GM19468 (cell line): Measurements from ENCODE around the gene ABCF3.

ENCODE experiments used
- ATAC-seq: cut with Tn5 transposase; IDR thresholded peaks from one replicate; pipeline ENCODE4 v1.9.1; 2021; ENCODE audit warnings: mild to moderate bottlenecking, moderate library complexity, moderate number of reproducible peaks; ENCODE audit not compliant: unreplicated experiment; ENCODE audit errors: extremely low read depth

The ABCF3 gene

DNA sequence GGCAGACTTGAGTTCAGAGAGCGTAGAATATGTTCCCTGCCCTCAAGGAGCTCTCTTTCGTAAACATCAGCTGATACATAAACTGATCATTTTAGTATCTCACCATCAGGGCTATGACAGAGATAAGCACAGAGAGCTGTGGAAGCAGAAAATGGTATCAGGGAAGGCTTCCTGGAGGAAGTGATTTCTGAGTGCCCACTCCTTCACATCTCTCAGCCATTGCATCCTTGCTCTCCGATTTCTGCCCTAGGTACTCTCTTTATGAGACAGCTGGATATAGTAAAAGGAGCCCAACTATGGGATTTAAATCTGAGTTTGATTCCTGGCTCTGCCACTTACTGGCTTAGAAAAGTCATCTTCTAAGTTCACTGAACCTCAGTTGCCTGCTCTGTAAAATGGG, 20.5 kb upstream of the ABCF3 start:
- no peak for ATAC-seq

DNA sequence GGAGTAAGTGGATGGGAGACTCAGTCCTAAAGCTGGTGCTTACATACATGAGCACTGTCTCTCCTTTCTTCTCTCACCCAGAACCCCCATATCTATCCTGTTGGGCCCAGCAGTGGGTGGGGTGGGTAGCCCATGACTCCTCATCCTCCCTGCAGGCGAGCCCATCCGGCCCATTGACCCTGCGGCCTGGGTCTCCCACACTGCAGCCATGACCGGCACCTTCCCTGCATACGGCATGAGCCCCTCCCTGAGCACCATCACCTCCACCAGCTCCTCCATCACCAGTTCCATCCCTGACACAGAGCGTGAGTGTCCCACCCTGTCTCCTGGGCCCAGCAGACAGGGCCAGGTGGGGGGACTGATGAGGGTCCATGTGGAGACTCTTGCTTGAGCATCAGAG, 19.3 kb upstream of the ABCF3 start:
- ATAC-seq = no peak

DNA sequence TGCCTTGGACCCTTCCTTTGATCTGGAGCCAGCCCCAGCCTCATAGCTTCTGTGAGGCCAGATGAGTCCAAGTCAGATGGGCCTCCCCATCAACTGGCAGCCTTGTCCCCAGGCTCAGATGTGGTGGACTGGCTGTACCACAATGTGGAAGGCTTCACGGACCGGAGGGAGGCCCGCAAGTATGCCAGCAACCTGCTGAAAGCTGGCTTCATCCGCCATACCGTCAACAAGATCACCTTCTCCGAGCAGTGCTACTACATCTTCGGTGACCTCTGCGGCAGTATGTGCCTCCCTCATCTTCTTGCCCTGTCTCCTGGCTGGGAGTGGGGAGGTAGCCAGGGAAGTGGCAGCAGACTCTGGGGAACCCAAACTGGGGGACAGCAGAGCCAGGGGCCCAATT, 18.2 kb upstream of the ABCF3 start:
- no peak for ATAC-seq

DNA sequence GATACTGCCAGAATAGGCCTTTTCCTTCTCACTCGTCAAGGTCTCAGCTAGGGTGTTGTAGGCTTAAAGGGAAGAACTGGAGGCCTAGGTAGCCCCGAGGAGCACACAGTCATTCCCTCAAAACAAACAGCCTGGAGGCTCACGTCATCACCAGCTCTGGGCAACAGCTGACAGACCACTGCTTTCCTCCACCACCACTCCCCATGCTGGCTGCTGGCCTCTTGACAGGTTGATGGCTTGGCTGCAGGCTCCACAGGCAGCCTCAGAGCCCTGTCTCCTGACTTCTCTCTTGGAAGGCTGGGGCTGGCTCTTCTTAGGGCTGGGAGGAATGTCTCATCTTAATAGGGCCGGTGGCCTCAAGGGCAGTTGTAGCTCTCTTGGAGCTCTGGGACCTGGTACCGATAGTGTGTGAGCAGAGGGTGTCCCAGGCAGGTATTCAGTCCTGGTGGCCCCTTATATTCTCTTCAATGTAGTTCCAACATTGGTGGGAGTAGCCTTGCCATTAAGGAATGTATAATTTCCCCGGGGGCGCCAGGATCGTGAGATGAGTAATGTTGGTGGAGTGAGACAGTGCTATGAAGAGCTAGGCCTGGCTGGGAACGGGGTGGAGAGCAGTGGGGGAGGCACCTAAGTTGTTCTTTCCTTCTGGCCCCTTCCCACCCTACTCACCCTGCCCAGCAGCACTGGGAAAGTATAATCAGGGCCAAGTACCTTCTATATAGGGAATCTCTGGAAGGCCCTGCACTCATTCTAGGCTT, 17.5 kb upstream of the ABCF3 start:
- no peak for ATAC-seq

DNA sequence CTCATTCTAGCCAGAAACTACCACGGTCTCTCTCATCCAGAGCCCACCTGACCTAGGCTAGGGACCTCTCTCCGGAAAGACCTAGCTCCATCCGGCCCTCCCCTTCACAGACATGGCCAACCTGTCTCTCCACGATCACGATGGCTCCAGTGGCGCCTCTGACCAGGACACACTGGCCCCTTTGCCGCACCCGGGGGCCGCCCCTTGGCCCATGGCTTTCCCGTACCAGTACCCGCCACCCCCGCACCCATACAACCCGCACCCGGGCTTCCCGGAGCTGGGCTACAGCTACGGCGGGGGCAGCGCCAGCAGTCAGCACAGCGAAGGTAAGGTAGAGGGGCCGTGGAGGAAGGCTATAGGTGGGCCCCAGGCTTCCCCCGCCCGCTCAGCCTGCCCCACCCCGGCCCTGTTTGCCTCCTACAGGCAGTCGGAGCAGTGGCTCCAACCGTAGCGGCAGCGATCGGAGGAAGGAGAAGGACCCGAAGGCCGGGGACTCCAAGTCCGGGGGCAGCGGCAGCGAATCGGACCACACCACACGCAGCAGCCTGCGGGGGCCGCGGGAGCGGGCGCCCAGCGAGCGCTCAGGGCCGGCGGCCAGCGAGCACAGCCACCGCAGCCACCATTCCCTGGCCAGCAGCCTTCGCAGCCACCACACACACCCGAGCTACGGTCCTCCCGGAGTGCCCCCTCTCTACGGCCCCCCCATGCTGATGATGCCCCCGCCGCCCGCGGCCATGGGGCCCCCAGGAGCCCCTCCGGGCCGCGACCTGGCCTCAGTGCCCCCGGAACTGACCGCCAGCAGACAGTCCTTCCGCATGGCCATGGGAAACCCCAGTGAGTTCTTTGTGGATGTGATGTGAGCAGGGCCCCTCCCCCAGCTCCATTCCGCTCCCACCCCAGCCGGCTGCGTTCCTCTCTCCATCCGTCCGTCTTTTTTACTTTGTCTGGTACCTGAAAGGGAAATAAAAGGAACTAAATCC, 15.8 kb upstream of the ABCF3 start:
- ATAC-seq = no peak

- ATAC-seq = no peak
Observed at GRCh38 chr3:184171562-184171961, 14.4 kb upstream of the ABCF3 start.

- ATAC-seq = no peak
Observed at GRCh38 chr3:184172681-184173373, 13.2 kb upstream of the ABCF3 start.

DNA sequence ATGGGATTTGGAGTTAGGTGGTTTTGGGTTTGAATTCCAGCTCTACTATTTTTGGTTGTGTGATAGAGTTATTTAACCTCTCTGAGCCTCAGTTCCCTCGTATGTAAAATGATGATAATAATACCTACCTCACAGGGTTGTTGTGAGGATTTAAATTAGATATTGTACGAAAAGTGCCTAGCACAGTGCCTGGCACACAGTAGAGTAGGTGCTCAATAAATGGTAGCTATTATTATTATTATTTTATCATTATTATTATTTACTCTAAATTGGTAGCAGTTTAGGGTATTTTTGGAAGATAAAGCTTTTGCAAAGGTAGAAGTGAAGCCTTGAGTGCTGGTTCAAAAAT, 12.7 kb upstream of the ABCF3 start:
- ATAC-seq = no peak

DNA sequence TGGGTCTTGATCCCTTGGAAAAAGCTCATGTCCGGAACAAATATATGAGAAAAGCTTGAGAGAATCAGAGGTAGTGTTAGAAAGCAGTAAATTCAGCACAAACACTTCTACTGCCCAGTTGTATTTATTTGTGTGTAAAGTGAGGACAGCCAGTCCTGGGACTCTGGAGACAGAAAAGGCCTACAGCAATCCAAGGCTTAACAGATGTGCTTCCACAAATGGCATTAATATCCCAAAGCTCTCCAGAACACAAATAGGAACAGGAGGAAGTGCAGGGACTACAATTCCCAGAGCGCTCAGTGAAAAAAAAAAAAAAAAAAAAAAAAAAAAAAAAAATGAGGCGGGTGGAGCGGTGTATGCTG, 11.7 kb upstream of the ABCF3 start:
- no peak for ATAC-seq

DNA sequence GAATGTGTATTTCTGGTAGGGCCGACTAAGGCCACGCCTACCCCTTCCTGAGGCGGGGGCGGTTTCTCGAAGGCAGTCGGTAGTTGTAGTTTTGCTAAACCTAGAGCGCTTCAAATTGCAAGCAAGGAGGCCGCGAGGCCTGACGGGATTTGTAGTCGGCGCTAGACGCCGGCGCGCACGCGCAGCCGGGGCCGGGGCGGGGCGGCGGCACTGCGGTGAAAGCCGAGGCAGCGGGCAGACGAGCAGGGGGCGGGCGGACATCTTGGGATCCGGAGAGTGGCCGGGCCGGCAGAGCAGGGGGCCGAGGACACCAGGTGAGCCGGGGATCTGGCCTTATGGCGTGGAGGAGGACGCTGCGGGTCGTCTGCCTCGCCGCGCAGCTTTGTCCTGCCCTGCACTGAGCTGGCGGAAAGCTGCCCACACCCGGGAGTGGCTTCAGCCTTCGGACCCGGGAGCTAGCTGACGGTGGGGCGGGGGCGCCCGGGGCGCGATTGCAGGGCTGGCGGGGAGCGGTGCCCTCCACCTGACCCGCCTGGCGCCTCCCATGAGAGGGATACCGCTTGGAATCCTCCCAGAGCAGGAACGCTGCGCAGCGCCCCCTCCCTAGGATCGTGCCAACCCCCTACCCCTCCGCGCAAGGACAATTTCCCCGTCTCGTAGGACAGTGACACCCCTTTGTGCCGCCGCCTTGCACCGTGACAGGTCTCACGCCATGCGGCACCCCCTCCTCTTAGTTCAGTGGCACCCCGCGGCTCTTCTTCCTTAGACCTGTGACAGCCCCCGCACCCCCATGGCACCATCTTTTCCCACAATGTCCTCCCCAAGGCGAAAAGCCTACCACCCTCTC, 11.1 kb upstream of the ABCF3 start, which contains the start of gene AP2M1:
AP2M1 (plus strand) TSS at position 210 of the 847 bp plus-strand sequence. CDS start 2,139 bp downstream, outside the sequence.
- peak; percentile 94 for ATAC-seq

DNA sequence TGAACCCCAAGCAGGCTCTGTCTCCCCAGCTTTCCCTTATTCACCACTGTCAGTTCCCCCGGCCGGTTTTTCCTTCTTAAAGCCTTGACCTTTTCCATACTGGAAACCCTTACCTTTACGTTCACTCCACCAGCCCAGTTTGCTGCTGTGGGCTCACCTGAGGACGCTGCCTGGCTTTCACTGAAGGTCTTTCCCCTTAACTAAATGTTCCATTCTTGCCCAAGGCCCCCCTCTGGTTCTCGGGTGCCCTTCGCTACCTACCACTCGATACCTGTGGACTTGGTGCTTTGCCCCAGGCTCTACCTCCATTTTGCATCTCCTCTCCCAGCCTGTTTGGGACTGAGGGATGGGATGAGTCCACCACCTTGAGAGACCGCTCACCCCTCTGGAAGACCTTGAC, 10.5 kb upstream of the ABCF3 start:
- no peak for ATAC-seq

DNA sequence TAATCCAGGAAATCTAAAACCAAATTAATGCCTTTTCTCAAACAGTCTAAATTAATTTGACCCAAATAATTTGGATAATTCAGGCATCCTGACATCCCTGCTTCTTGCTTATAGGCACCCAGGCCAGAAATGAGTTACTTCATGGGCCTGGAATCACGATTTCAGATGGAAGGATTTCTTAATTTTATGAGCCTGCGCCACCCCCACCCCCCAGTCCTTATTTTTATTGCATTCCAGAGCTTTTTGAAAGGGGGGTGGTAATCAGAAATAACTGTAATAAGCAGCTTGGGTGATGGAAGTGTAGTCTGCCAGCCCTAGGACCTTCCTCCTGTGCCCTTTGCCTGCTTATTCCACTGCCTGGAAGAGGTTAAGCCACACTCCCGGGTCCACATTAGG, 10.0 kb upstream of the ABCF3 start:
- ATAC-seq = no peak

- ATAC-seq = no peak
Observed at GRCh38 chr3:184176377-184177330, 9.3 kb upstream of the ABCF3 start.

DNA sequence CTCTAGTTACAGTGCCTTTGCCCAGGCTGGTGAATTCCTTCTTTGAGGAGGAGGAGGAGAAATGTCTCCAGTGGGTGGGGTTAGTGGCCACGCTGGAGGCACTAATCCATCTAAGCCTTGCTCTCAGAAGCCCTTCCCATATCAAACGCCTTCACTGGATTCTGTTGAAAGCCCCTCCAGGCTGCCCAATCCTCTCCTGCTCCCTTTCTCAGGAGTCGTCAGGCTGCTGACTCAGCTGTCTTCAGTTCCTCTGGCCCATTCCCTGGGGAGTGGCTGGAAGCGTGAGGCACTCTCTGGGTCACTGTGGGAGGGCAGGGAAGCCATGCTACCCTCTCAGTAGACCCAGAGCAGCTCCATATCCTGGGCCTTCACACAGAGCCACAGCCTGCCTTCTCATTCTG, 8.7 kb upstream of the ABCF3 start:
- ATAC-seq = no peak

DNA sequence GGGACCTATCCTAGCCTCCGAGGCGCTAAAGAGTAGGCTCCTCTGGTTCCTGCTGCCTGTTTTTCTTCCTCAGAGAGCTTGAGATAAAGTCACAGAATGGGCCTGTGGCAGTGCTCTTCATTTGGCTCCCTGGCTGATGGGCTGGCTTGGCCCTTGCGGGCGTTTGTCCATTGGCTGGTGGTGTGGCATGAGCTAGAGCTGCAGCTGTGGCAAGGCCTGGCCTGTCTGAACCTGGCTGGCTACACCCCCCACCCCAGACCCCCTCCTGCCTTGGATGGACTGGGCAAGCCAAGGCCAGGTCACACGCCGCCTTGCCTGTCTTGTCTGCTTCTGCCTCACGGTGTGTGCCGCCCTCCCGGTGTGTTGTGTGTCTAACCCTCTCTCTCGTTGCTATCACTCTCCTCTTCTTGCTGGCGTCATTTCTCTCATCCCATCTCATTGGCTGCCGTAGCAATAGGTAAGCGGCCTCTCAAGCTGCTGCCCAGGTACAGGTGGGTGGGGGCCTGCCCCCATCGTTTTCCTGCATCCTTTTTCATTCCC, 8.2 kb upstream of the ABCF3 start:
- no peak for ATAC-seq

DNA sequence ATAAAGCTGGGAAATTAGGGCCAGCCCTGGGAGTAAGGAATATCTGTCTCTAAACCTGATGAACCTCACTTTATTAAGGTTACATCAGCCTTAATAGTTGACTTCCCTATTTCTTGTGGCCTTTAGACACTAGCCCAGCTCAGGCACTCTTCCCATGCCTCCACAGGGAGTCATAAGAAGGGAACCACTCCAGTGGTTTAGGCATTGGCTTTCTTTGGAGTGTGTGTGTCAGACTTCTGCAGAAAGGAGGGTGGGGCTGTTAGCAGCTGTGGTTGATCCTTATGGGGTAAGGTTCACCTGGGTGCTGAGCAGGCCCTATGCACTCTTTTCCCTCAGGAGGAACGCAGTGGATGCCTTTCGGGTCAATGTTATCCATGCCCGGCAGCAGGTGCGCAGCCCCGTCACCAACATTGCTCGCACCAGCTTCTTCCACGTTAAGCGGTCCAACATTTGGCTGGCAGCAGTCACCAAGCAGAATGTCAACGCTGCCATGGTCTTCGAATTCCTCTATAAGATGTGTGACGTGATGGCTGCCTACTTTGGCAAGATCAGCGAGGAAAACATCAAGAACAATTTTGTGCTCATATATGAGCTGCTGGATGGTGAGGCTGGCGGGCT, 7.4 kb upstream of the ABCF3 start:
- ATAC-seq = no peak

- ATAC-seq = no peak
Observed at GRCh38 chr3:184180165-184180564, 5.8 kb upstream of the ABCF3 start.

- ATAC-seq = no peak
Observed at GRCh38 chr3:184181596-184181995, 4.4 kb upstream of the ABCF3 start.
